Uterus (tissue), 2 donors: Measurements from ENCODE around the gene SH3BP2.

ENCODE experiments used
- POLR2A ChIP-seq, 2 donors: fragments of 450-650 bp; IDR thresholded peaks; one replicate each; pipeline ENCODE4 v1.6.1; 2016; ENCODE audit warnings: antibody characterized with exemption in 2 of 2, mild to moderate bottlenecking in 1 of 2, moderate library complexity in 1 of 2
- TF ChIP-seq, protein P1 (sequence below), 4 experiments: fragments of 200-600 bp in 2 of 4; fragments of 450-650 bp in 2 of 4; sonication (generic) in 2 of 4; IDR thresholded peaks; one replicate each; pipeline ENCODE4 v1.5.1; 2016 to 2019; ENCODE audit warnings: antibody characterized with exemption in 4 of 4, mild to moderate bottlenecking in 2 of 4, moderate library complexity in 1 of 4

DNA sequence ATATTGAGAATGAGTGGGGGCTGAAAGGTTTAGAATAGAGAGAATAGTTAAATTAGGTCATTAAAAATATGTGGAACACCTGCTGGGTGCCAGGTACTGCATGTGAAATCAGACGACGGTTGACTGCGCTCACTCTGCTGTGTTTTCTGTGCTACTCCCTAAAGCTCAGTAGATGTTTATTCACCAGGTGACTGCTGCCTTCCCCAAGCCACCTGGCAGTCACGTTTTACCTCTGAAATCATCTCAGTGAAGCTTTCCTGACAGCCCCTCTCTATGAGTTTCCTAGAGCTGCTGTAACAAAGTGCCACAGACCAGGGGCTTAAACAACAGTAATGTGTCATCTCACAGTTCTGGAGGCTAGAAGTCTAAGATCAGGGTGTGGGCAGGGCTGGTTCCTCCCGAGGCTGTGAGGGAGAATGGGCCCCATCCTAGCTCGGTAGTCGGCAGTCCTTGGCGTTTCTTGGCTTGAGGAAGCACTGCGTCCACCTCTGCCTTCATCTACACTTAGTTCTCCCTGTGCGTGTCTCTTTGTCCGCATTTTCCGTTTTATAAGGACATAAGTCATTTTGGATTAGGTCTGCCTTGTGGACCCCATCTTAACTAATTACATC lies 76.1 kb downstream of the SH3BP2 start:
- TF ChIP-seq, protein P1, sequence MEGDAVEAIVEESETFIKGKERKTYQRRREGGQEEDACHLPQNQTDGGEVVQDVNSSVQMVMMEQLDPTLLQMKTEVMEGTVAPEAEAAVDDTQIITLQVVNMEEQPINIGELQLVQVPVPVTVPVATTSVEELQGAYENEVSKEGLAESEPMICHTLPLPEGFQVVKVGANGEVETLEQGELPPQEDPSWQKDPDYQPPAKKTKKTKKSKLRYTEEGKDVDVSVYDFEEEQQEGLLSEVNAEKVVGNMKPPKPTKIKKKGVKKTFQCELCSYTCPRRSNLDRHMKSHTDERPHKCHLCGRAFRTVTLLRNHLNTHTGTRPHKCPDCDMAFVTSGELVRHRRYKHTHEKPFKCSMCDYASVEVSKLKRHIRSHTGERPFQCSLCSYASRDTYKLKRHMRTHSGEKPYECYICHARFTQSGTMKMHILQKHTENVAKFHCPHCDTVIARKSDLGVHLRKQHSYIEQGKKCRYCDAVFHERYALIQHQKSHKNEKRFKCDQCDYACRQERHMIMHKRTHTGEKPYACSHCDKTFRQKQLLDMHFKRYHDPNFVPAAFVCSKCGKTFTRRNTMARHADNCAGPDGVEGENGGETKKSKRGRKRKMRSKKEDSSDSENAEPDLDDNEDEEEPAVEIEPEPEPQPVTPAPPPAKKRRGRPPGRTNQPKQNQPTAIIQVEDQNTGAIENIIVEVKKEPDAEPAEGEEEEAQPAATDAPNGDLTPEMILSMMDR (IDR thresholded peaks at IDR 0.05) = no peak
- TF ChIP-seq POLR2A (IDR thresholded peaks at IDR 0.05) = no peak
